ENCODE measurements around the gene CARD6.
"Not testable (repeated sequence)": the region's sequence is repeated elsewhere in the genome, so short reads cannot be mapped to it uniquely, and the experiment has no call there.

Gene CARD6
- long read RNA-seq, donor 1, result 0 reads
- long read RNA-seq, donor 2, result 0 reads
- long read RNA-seq, donor 3, result 0 reads
- long read RNA-seq, donor 4, result 0 reads
- long read RNA-seq, donor 5, result 0 reads
- long read RNA-seq, donor 6, result 0 reads
- long read RNA-seq, donor 7, result 0 reads
- long read RNA-seq, donor 8, full-length matches to known transcripts, result 1 of 1 reads
- long read RNA-seq, donor 8, partial matches to known transcripts, result 0 of 1 reads
- long read RNA-seq, donor 8, other reads (novel, unspliced or antisense), result 0 of 1 reads

GRCh38 chr5:40841068-40841805, at the start of gene CARD6:
Gene CARD6, plus strand, starts transcription at chr5:40841367. Its CDS starts 16 bp downstream, at chr5:40841383.
- DNase-seq, result no peak

GRCh38 chr5:40791715-40792139, 49.4 kb upstream of the CARD6 start:
- no peak for DNase-seq

- not testable (repeated sequence) for DNase-seq
These were observed 48.5 kb upstream of the CARD6 start for GRCh38 chr5:40792691-40793090.

- not testable (repeated sequence) for DNase-seq
These were observed 46.8 kb upstream of the CARD6 start for GRCh38 chr5:40794340-40794739.

GRCh38 chr5:40794877-40795276, 46.3 kb upstream of the CARD6 start:
- DNase-seq, result not testable (repeated sequence)

- DNase-seq, result no peak
These were observed 44.7 kb upstream of the CARD6 start for GRCh38 chr5:40796487-40796889.

GRCh38 chr5:40797273-40798011, 43.7 kb upstream of the CARD6 start:
- DNase-seq, result peak; percentile 80

- peak; percentile 94 for DNase-seq
These were observed 43.0 kb upstream of the CARD6 start, which contains the start of gene PRKAA1 for GRCh38 chr5:40798012-40798800. Gene PRKAA1, minus strand, starts transcription at chr5:40798374. Its CDS starts 185 bp downstream, at chr5:40798189.

- DNase-seq, result no peak
These were observed 42.4 kb upstream of the CARD6 start for GRCh38 chr5:40798801-40799210.

- DNase-seq, result no peak
These were observed 41.9 kb upstream of the CARD6 start for GRCh38 chr5:40799258-40799657.

- DNase-seq, result no peak
These were observed 39.2 kb upstream of the CARD6 start for GRCh38 chr5:40801771-40802562.

- no peak for DNase-seq
These were observed 29.0 kb upstream of the CARD6 start for GRCh38 chr5:40812125-40812524.

- DNase-seq, result no peak
These were observed 27.4 kb upstream of the CARD6 start for GRCh38 chr5:40813698-40814281.

GRCh38 chr5:40823459-40823858, 17.7 kb upstream of the CARD6 start:
- no peak for DNase-seq

GRCh38 chr5:40825461-40826043, 15.6 kb upstream of the CARD6 start:
- not testable (repeated sequence) for DNase-seq

- no peak for DNase-seq
These were observed 14.5 kb upstream of the CARD6 start for GRCh38 chr5:40826489-40827187.

GRCh38 chr5:40827188-40827977, 13.8 kb upstream of the CARD6 start:
- no peak for DNase-seq

- no peak for DNase-seq
These were observed 13.0 kb upstream of the CARD6 start for GRCh38 chr5:40828021-40828631.
